Progenitor cell of endocrine pancreas (in vitro differentiated cells): ENCODE measurements around the gene ALG11. TPM values are rescaled to one million over a fixed set of nuclear protein-coding genes. Genes with fewer than 3 reads are reported as not detected.
"Not testable (repeated sequence)": the region's sequence is repeated elsewhere in the genome, so short reads cannot be mapped to it uniquely, and the experiment has no call there.

Experiments used
- DNase-seq: peaks from one replicate; pipeline ENCODE4 v3.0.0; 2021; ENCODE audit warnings: low spot score; ENCODE audit not compliant: unreplicated experiment
- H3K27ac Mint-ChIP-seq: 2 replicates; pipeline ENCODE4 v1.8.0; 2021; ENCODE audit warnings: mild to moderate bottlenecking, moderate library complexity, mixed read lengths
- H3K27me3 Mint-ChIP-seq: 2 replicates; pipeline ENCODE4 v1.8.0; 2021; ENCODE audit warnings: mixed read lengths
- H3K36me3 Mint-ChIP-seq: 2 replicates; pipeline ENCODE4 v1.8.0; 2022; ENCODE audit warnings: mixed read lengths; ENCODE audit not compliant: insufficient read depth
- H3K4me1 Mint-ChIP-seq: 2 replicates; pipeline ENCODE4 v1.8.0; 2021; ENCODE audit warnings: low read depth, mixed read lengths
- H3K4me3 Mint-ChIP-seq: 2 replicates; pipeline ENCODE4 v1.8.0; 2021; ENCODE audit warnings: low read depth, mild to moderate bottlenecking, moderate library complexity, mixed read lengths
- H3K9me3 Mint-ChIP-seq: 2 replicates; pipeline ENCODE4 v1.8.0; 2021; ENCODE audit warnings: low read depth, mixed read lengths
- total RNA-seq: library from RNA; stranded (reverse); gene quantifications from 2 replicates; pipeline ENCODE4 v1.2.1, GENCODE V29; 2021
- TF ChIP-seq, protein P1 (sequence below): fragments of 200-600 bp; sonication (generic); IDR thresholded peaks from one replicate; pipeline ENCODE4 v1.5.0; 2021; ENCODE audit warnings: antibody characterized with exemption, mild to moderate bottlenecking; ENCODE audit not compliant: unreplicated experiment

ALG11 gene
- total RNA-seq, 1 donor from 2014 or later, result 45.1 TPM

DNA sequence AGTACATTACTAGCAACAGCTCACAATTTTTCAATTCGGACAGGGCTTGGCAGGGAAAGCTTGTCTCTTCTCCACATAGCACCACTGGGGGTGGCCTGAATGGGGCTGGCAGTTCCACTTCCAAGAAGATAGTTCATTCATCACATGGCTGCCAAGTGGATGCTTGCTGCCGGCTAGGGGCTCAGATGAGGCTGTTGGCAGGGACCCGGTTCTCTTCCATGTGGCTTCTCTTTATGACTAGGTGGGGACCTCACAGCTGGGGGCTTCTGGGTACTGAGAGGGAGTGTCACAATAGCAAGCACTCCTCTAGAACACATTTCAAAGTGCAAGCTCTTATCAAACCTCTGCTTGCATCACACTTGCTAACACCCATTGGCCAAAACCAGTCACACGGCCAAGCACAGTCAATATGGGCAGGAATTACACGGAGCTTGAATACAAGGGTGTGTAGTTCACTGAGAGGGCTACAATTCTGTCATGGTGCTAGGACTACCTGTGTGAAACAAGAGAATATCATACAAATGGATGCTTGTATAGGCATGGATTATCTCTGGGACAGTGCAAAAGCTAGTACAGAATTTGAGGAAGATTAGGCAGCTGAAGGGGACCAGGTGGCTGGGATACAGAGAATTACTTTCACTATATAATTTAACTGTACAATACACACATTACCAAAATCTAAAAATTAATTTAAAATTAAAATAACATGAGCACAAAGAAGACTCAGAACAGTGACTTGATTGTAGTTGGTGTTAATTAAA lies 33.2 kb upstream of the ALG11 start:
- H3K4me3 Mint-ChIP-seq, result no peak overlapping the region
- TF ChIP-seq, protein P1, sequence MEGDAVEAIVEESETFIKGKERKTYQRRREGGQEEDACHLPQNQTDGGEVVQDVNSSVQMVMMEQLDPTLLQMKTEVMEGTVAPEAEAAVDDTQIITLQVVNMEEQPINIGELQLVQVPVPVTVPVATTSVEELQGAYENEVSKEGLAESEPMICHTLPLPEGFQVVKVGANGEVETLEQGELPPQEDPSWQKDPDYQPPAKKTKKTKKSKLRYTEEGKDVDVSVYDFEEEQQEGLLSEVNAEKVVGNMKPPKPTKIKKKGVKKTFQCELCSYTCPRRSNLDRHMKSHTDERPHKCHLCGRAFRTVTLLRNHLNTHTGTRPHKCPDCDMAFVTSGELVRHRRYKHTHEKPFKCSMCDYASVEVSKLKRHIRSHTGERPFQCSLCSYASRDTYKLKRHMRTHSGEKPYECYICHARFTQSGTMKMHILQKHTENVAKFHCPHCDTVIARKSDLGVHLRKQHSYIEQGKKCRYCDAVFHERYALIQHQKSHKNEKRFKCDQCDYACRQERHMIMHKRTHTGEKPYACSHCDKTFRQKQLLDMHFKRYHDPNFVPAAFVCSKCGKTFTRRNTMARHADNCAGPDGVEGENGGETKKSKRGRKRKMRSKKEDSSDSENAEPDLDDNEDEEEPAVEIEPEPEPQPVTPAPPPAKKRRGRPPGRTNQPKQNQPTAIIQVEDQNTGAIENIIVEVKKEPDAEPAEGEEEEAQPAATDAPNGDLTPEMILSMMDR, result no peak
- H3K27me3 Mint-ChIP-seq, result no peaks in the 10 kb centered on the region
- no peak for DNase-seq
- H3K9me3 Mint-ChIP-seq, result no peaks in the 10 kb centered on the region
- H3K36me3 Mint-ChIP-seq, result peaks cover 10% of the 10 kb centered on the region
- H3K27ac Mint-ChIP-seq, result no peak overlapping the region
- peaks cover 21% of the 10 kb centered on the region for H3K4me1 Mint-ChIP-seq

DNA sequence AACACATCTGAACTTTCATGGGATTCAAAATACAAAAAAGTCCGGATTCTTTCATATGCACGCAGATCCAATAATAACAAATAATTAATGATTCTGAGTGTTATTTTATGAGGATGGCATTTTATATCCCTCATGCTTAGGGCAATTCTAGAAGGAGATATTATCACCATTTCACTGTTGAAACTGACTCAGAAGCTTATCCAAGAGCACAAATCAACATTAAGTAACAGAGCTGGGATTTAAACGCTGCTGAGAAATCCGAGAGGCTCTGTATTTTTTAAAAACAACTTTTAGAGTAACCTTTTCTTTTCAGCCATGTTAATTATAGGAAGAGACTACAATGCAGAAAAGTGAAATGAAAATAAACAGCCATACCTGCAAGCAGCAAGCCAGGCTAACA lies 31.3 kb upstream of the ALG11 start:
- no peak overlapping the region for H3K4me3 Mint-ChIP-seq
- H3K36me3 Mint-ChIP-seq, result peaks cover 11% of the 10 kb centered on the region
- peaks cover 12% of the 10 kb centered on the region for H3K9me3 Mint-ChIP-seq
- H3K4me1 Mint-ChIP-seq, result peaks cover 24% of the 10 kb centered on the region
- DNase-seq, result no peak
- no peaks in the 10 kb centered on the region for H3K27me3 Mint-ChIP-seq
- H3K27ac Mint-ChIP-seq, result peak overlapping the region; percentile 71
- TF ChIP-seq, protein P1, result no peak

DNA sequence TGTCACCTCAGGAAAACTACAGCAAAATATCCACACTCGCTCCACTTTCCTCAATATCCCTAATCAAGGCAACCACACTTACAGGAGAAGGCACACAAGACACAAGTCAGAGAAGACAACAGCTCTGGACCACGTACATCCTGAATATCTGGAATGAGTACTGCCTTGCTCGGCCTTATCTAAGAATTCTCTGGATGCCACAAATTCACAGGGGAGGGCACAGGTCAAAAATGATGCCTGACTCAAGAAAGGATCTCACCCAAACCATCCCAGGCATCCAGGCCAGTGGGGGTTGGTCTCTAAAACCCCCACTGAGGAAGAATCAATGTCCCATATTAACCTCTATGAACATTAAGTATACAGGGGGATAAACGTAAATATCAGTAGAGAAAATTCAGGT lies 30.8 kb upstream of the ALG11 start:
- Mint-ChIP-seq H3K4me1 (peaks cover 27% of the 10 kb centered on the region), H3K27me3 (no peaks in the 10 kb centered on the region), H3K27ac (peak overlapping the region; percentile 71), H3K9me3 (peaks cover 16% of the 10 kb centered on the region), H3K4me3 (no peak overlapping the region), H3K36me3 (peaks cover 15% of the 10 kb centered on the region)
- DNase-seq, result no peak
- TF ChIP-seq, protein P1, result no peak

DNA sequence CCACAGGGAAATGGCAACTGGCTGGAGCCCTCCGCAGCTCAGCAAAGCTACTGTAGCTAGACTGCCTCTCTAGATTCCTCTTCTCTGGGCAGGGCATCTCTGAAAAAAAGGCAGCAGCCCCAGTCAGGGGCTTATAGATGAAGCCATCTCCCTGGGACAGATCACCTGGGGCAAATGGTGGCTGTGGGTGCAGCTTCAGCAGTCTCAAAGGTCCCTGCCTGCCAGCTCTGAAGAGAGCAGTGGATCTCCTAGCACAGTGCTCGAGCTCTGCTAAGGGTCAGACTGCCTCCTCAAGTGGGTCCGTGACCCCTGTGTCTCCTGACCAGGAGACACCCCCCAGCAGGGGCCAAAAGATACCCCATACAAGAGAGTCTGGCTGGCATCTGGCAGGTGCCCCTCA lies 28.9 kb upstream of the ALG11 start:
- peaks cover 25% of the 10 kb centered on the region for H3K36me3 Mint-ChIP-seq
- not testable (repeated sequence) for H3K27me3 Mint-ChIP-seq, DNase-seq, H3K4me3 Mint-ChIP-seq
- peaks cover 31% of the 10 kb centered on the region for H3K9me3 Mint-ChIP-seq
- H3K27ac Mint-ChIP-seq, result peak overlapping the region; percentile 47
- H3K4me1 Mint-ChIP-seq, result peaks cover 27% of the 10 kb centered on the region

DNA sequence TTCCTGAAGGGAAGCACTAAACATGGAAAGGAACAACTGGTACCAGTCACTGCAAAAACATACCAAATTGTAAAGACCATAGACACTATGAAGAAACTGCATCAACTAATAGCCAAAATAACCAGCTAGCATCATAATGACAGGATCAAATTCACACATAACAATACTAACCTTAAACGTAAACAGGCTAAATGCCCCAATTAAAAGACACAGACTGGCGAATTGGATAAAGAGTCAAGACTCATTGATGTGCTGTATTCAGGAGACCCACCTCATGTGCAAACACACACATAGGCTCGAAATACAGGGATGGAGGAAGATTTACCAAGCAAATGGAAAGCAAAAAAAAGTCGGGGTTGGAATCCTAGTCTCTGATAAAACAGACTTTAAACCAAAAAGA lies 27.3 kb upstream of the ALG11 start:
- peaks cover 25% of the 10 kb centered on the region for H3K36me3 Mint-ChIP-seq
- not testable (repeated sequence) for DNase-seq, H3K27me3 Mint-ChIP-seq, H3K27ac Mint-ChIP-seq, H3K4me3 Mint-ChIP-seq
- H3K4me1 Mint-ChIP-seq, result peaks cover 22% of the 10 kb centered on the region
- H3K9me3 Mint-ChIP-seq, result peaks cover 31% of the 10 kb centered on the region

DNA sequence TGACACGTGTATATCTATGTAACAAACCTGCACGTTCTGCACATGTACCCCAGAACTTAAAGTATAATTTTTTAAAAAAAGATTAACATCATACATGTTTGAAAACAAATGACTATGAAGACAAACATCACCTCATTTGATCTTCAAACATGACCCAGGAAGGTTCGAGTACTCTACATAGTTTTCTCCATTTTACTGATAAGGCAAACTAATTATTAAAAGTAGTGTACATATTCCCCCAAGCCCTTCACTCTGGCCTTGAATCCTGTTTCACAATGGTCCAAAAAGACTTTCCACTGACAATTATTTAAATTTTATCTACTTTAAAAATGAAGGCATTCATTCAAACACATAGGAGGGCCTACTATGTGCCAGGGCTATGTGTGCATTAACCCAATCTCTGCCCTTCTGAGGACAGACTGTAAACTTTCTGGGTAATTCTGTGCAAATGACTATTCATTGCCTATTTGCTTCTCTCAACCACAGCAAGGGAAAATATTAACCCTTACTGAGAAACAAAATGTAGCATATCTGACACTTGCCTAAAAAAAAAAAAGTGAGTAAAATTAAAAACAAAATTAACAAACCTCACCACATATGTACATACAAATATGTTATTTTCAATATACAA lies 23.1 kb upstream of the ALG11 start:
- TF ChIP-seq, protein P1, result no peak
- no peak for DNase-seq
- peaks cover 24% of the 10 kb centered on the region for H3K36me3 Mint-ChIP-seq
- no peak overlapping the region for H3K4me3 Mint-ChIP-seq
- H3K27ac Mint-ChIP-seq, result no peak overlapping the region
- no peaks in the 10 kb centered on the region for H3K27me3 Mint-ChIP-seq
- peaks cover 31% of the 10 kb centered on the region for H3K9me3 Mint-ChIP-seq
- peaks cover 16% of the 10 kb centered on the region for H3K4me1 Mint-ChIP-seq
